B cell (primary cell): ENCODE measurements around the gene HMGCS1. TPM values are rescaled to one million over a fixed set of nuclear protein-coding genes. Genes with fewer than 3 reads are reported as not detected.
A peak's percentile ranks its signal among the peaks of the same experiment; 100 is the strongest.

Experiments used
- ATAC-seq: fragments of 200-7000 bp; cut with Tn5 transposase; one replicate; pipeline ENCODE4 v1.10.0; 2021; ENCODE audit warnings: low read depth, mild to moderate bottlenecking, moderate number of reproducible peaks, moderate library complexity
- CTCF ChIA-PET: fragments of 350-600 bp; sonication (Branson Sonifier 250); formaldehyde crosslinking; loops from one replicate; lab custom pipeline; 2021; ENCODE audit warnings: antibody characterized with exemption, inconsistent platforms; lab: Charles Lee
- POLR2A ChIA-PET: fragments of 350-600 bp; sonication (Branson Sonifier 250); formaldehyde crosslinking; loops from one replicate; lab custom pipeline; 2021; ENCODE audit warnings: antibody characterized with exemption; lab: Charles Lee
- DNase-seq: peaks from one replicate; pipeline ENCODE4 v3.0.0; 2013
- H2AFZ ChIP-seq: 2 replicates; pipeline ENCODE4 v1.6.1; 2012; ENCODE audit warnings: mild to moderate bottlenecking, low read depth, low read length; ENCODE audit not compliant: insufficient read depth, poor library complexity, severe bottlenecking
- H3K27ac ChIP-seq, 2 donors: 1 replicate in 1 of 2; 2 replicates in 1 of 2; pipeline ENCODE4 v1.5.1; 2012 to 2013; ENCODE audit warnings: low read length in 2 of 2, mild to moderate bottlenecking in 2 of 2, moderate library complexity in 1 of 2
- H3K27me3 ChIP-seq, 4 experiments: fragments of 200-600 bp in 1 of 4; sonication (generic) in 1 of 4; replicated peaks in 1 of 4; 1 replicate in 2 of 4; 2 replicates in 2 of 4; pipeline versions ENCODE4 v1.6.1 to v1.7.0; 2013 to 2016; ENCODE audit warnings: low read length in 3 of 4, mild to moderate bottlenecking in 2 of 4, mixed read lengths in 1 of 4, moderate library complexity in 1 of 4; ENCODE audit not compliant: insufficient read depth in 4 of 4, control insufficient read depth in 3 of 4; ENCODE audit errors: control extremely low read depth in 1 of 4
- H3K36me3 ChIP-seq, 2 experiments: replicated peaks in 1 of 2; 1 replicate in 1 of 2; 2 replicates in 1 of 2; pipeline versions ENCODE4 v1.6.1 to v1.7.1; 2013; ENCODE audit warnings: low read length in 1 of 2; ENCODE audit not compliant: insufficient read depth in 2 of 2, control insufficient read depth in 1 of 2; ENCODE audit errors: control extremely low read depth in 1 of 2, extremely low read depth in 1 of 2
- H3K4me1 ChIP-seq, 2 donors: fragments of 200-600 bp in 1 of 2; sonication (generic) in 1 of 2; 1 replicate in 1 of 2; 2 replicates in 1 of 2; pipeline versions ENCODE4 v1.5.1 to v1.6.1; 2013 to 2017; ENCODE audit warnings: low read length in 2 of 2; ENCODE audit not compliant: control insufficient read depth in 2 of 2, insufficient read depth in 2 of 2
- H3K4me2 ChIP-seq: replicated peaks from 2 replicates; pipeline ENCODE3; 2012; ENCODE audit warnings: mild to moderate bottlenecking, low read depth, low read length; ENCODE audit not compliant: poor library complexity, severe bottlenecking
- H3K4me3 ChIP-seq, 5 experiments: fragments of 200-600 bp in 1 of 5; sonication (generic) in 1 of 5; 1 replicate in 3 of 5; 2 replicates in 2 of 5; pipeline versions ENCODE4 v1.5.1 to v1.7.0; 2011 to 2016; ENCODE audit warnings: low read length in 4 of 5, mild to moderate bottlenecking in 4 of 5, low read depth in 2 of 5, control low read depth in 1 of 5, moderate library complexity in 1 of 5; ENCODE audit not compliant: insufficient read depth in 1 of 5; ENCODE audit errors: control extremely low read depth in 1 of 5, extremely low read depth in 1 of 5
- H3K79me2 ChIP-seq: fragments of 200-600 bp; sonication (generic); one replicate; pipeline ENCODE4 v1.6.0; 2016; ENCODE audit warnings: low read length; ENCODE audit not compliant: control insufficient read depth, insufficient read depth
- H3K9ac ChIP-seq: fragments of 200-600 bp; sonication (generic); 2 replicates; pipeline ENCODE4 v1.6.1; 2017; ENCODE audit warnings: mild to moderate bottlenecking, low read length, moderate library complexity
- H3K9me3 ChIP-seq, 3 donors: one replicate each; pipeline versions ENCODE4 v1.6.1 to v1.7.1; 2013; ENCODE audit warnings: low read length in 2 of 3; ENCODE audit not compliant: control insufficient read depth in 2 of 3, insufficient read depth in 1 of 3; ENCODE audit errors: control extremely low read depth in 1 of 3
- H4K20me1 ChIP-seq: 2 replicates; pipeline ENCODE4 v1.6.0; 2012; ENCODE audit warnings: mild to moderate bottlenecking, low read length; ENCODE audit not compliant: insufficient read depth, control insufficient read depth, poor library complexity, severe bottlenecking
- H3K27ac Mint-ChIP-seq: one replicate; pipeline ENCODE4 v1.8.0; 2021; ENCODE audit warnings: mixed read lengths
- H3K27me3 Mint-ChIP-seq: one replicate; pipeline ENCODE4 v1.8.0; 2021; ENCODE audit warnings: mixed read lengths
- H3K4me1 Mint-ChIP-seq: one replicate; pipeline ENCODE4 v1.8.0; 2021; ENCODE audit warnings: mixed read lengths
- H3K4me3 Mint-ChIP-seq: one replicate; pipeline ENCODE4 v1.8.0; 2021; ENCODE audit warnings: mixed read lengths
- H3K9me3 Mint-ChIP-seq: one replicate; pipeline ENCODE4 v1.8.0; 2022; ENCODE audit warnings: mixed read lengths; ENCODE audit not compliant: insufficient read depth
- EZH2 ChIP-seq: IDR thresholded peaks from 2 replicates; pipeline ENCODE4 v1.6.1; 2012; ENCODE audit warnings: borderline replicate concordance, low read depth, mild to moderate bottlenecking, moderate library complexity, low read length; ENCODE audit not compliant: insufficient read depth, poor library complexity, severe bottlenecking
- WGBS: methylation state at CpG from one replicate; pipeline ENCODE4 v1.1.5; 2013; ENCODE audit warnings: missing lambda C conversion rate; ENCODE audit not compliant: insufficient coverage; 5-methylcytosine and 5-hydroxymethylcytosine counted together
- intact Hi-C: fragments of 100-400 bp; cut with micrococcal nuclease; formaldehyde crosslinking; loops from one replicate; pipeline ENCODE4 v1.10.0; 2022
- polyA plus RNA-seq: library from polyadenylated mRNA; depleted of rRNA; stranded (reverse); fragments of >200 nt; gene quantifications from 2 replicates; pipeline ENCODE4 v1.2.3, GENCODE V29; 2012
- total RNA-seq, 2 donors: library from RNA; stranded (reverse); fragments of 120-200 nt in 1 of 2; gene quantifications; 1 replicate in 1 of 2; 2 replicates in 1 of 2; pipeline versions ENCODE4 v1.2.3 to v1.2.4, GENCODE V29; 2013 to 2022
- TF ChIP-seq, protein P1 (sequence below): fragments of 200-600 bp; IDR thresholded peaks from one replicate; pipeline ENCODE4 v1.8.0; 2022; ENCODE audit warnings: antibody characterized with exemption, mild to moderate bottlenecking

Gene HMGCS1
- total and polyA plus RNA-seq, 2 donors (not counting 1 experiment from before 2014, with no cell fraction given) = 16.3 to 68.7 TPM

DNA sequence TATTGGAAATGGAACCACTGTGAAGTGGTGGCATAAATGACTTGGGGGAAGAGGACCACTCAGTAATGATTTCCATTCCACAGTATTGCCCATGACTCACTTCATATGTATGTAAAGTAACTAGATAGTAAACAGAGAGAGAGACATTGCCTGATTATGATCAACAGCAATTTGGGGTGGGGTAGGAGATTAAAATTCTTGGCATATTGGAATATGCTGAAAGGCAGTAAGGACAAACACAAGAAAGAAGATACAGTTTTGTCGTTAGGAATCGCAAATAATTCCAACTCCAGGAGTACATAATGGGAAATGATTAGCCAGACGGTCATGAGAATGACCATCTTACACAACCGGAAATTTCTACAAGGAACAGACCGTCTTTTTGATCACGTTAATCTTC lies 1.5 kb upstream of the HMGCS1 start:
- H4K20me1 ChIP-seq = peaks cover 23% of the 10 kb centered on the region
- Mint-ChIP-seq H3K9me3 (no peaks in the 10 kb centered on the region), H3K27me3 (no peaks in the 10 kb centered on the region), H3K27ac (peak overlapping the region; percentile 47), H3K4me1 (peaks cover 33% of the 10 kb centered on the region), H3K4me3 (no peak overlapping the region)
- no peak for DNase-seq
- H2AFZ ChIP-seq = peak overlapping the region; percentile 66
- no CpG with 5 or more reads among the region's 6 CpGs for WGBS
- TF ChIP-seq, protein P1, sequence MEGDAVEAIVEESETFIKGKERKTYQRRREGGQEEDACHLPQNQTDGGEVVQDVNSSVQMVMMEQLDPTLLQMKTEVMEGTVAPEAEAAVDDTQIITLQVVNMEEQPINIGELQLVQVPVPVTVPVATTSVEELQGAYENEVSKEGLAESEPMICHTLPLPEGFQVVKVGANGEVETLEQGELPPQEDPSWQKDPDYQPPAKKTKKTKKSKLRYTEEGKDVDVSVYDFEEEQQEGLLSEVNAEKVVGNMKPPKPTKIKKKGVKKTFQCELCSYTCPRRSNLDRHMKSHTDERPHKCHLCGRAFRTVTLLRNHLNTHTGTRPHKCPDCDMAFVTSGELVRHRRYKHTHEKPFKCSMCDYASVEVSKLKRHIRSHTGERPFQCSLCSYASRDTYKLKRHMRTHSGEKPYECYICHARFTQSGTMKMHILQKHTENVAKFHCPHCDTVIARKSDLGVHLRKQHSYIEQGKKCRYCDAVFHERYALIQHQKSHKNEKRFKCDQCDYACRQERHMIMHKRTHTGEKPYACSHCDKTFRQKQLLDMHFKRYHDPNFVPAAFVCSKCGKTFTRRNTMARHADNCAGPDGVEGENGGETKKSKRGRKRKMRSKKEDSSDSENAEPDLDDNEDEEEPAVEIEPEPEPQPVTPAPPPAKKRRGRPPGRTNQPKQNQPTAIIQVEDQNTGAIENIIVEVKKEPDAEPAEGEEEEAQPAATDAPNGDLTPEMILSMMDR = no peak
- TF ChIP-seq EZH2 = no peak
- no peak overlapping the region for H3K4me2 ChIP-seq
- no peak overlapping the region for H3K4me3 ChIP-seq
- CTCF ChIA-PET = interaction anchor here (1.2 to 3.9 kb wide), 3 partner anchors 75 to 200 kb away, joined by 4 to 41 read pairs (median 25); partner anchors contain the start of genes C5orf34 and TMEM267
- peaks cover 18 to 24% of the 10 kb centered on the region in 2 donors for H3K4me1 ChIP-seq
- H3K27me3 ChIP-seq = no peaks in the 10 kb centered on the region
- peaks cover 2 to 4% of the 10 kb centered on the region in 2 experiments for H3K36me3 ChIP-seq
- no peak for ATAC-seq
- peak overlapping the region in 1 of 2 donors; percentile 97 for H3K27ac ChIP-seq
- intact Hi-C loops = loop anchor here (5.0 kb wide), 1 partner anchor 1387 kb away; the partner anchor contains the start of gene FBXO4
- H3K79me2 ChIP-seq = peaks cover 28% of the 10 kb centered on the region
- POLR2A ChIA-PET = interaction anchor here (2.5 kb wide), 1 partner anchor 364 kb away, joined by 6 read pairs; no protein-coding TSS in a partner anchor
- no peak overlapping the region for H3K9ac ChIP-seq
- H3K9me3 ChIP-seq = no peaks in the 10 kb centered on the region

DNA sequence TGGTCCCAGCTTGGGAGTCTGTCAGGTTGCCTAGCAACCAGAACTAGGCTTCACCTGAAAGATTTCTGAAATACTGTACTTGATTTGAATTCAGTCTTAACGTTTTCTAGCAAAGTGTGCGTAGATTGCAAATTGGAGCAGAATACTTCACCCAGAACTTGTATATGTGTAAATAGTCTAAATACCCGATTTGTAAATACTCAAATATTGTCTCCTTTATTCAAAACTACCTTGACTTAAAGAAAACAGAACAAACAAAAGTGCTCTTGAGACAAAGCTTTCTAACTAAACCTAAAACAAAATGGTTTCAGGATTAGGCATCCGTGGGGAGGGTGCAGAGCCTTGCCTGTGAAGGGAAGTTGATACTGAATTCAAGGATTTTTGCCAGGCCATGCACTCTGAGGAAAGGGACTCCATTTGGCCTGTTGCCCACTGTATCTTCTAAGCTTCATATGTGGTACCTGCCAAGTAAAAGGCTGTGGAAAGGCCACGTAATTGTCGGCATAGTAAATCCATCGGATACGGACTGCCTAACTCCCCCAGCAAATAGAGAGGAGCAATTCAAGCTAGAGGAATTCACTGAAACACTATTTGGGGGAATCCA lies 744 bp upstream of the HMGCS1 start:
- Mint-ChIP-seq H3K27ac (peak overlapping the region; percentile 97), H3K4me1 (peaks cover 39% of the 10 kb centered on the region), H3K4me3 (peak overlapping the region; percentile 99), H3K27me3 (no peaks in the 10 kb centered on the region), H3K9me3 (no peaks in the 10 kb centered on the region)
- peak overlapping the region; percentile 78 for H3K4me2 ChIP-seq
- intact Hi-C loops = loop anchor here (1.0 to 5.0 kb wide), 15 partner anchors 83 to 1444 kb away; partner anchors contain the start of genes ANXA2R, C5orf34, FBXO4 and NNT
- H3K79me2 ChIP-seq = peaks cover 36% of the 10 kb centered on the region
- H3K36me3 ChIP-seq = peaks cover 4% of the 10 kb centered on the region in 2 experiments
- DNase-seq = no peak
- peak overlapping the region; percentile 95 to 97 for H3K27ac ChIP-seq
- no peaks in the 10 kb centered on the region for H3K27me3 ChIP-seq
- peaks cover 18 to 31% of the 10 kb centered on the region in 2 donors for H3K4me1 ChIP-seq
- H4K20me1 ChIP-seq = peaks cover 28% of the 10 kb centered on the region
- H3K9me3 ChIP-seq = no peaks in the 10 kb centered on the region
- no peak for ATAC-seq
- ChIA-PET POLR2A (interaction anchor here (0.7 to 2.5 kb wide), 10 partner anchors 10 to 363 kb away, joined by 3 to 38 read pairs (median 4); partner anchors contain the start of genes NNT, TMEM267 and ZNF131), CTCF (interaction anchor here (1.0 to 3.9 kb wide), 7 partner anchors 76 to 693 kb away, joined by 3 to 41 read pairs (median 7); partner anchors contain the start of genes C5orf34, TMEM267 and ZNF131)
- WGBS = 76% methylated on average over 3 of the region's 8 CpGs
- peak overlapping the region; percentile 66 for H2AFZ ChIP-seq
- TF ChIP-seq EZH2 = no peak
- TF ChIP-seq, protein P1 = no peak
- H3K9ac ChIP-seq = peak overlapping the region; percentile 65
- H3K4me3 ChIP-seq = peak overlapping the region; percentile 32 to 64 (median 48)
